ENCODE data around the gene MAP2K3. TPM values are rescaled to one million over a fixed set of nuclear protein-coding genes. Genes with fewer than 3 reads are reported as not detected.

Gene MAP2K3
- total and polyA plus RNA-seq, 2 of the 4 experiments (the other 2 are of a cell fraction) = 23.5 to 82.2 TPM

DNA sequence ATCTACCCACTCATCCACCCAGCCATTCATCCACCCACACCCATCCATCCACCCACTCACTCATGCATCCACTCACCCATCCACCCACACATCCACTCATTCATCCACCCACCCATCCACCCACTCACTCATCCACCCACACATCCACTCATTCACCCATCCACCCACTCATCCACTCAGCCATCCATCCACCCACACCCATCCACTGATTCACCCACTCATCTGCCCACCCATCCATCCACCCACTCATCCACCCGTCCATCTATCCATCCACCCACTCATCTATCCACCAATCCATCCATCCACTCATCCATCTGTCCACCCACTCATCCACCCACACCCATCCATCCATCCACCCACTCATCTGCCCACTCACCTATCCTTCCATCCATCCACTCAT, 48.6 kb upstream of the MAP2K3 start (continued):
- TF ChIP-seq, protein P1, sequence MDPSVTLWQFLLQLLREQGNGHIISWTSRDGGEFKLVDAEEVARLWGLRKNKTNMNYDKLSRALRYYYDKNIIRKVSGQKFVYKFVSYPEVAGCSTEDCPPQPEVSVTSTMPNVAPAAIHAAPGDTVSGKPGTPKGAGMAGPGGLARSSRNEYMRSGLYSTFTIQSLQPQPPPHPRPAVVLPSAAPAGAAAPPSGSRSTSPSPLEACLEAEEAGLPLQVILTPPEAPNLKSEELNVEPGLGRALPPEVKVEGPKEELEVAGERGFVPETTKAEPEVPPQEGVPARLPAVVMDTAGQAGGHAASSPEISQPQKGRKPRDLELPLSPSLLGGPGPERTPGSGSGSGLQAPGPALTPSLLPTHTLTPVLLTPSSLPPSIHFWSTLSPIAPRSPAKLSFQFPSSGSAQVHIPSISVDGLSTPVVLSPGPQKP (IDR thresholded peaks at IDR 0.05; ENCODE audit: borderline replicate concordance, low read depth, low read length) = no peak
- TF ChIP-seq RAD21 (IDR thresholded peaks at IDR 0.05; ENCODE audit: low read length) (no peak), BHLHE40 (IDR thresholded peaks at IDR 0.05; ENCODE audit: low read depth, low read length) (no peak), MXI1 (IDR thresholded peaks at IDR 0.05; ENCODE audit: borderline replicate concordance, low read depth, low read length) (no peak), CHD1 (IDR thresholded peaks at IDR 0.05; ENCODE audit: low read depth, low read length) (no peak), RFX5 (IDR thresholded peaks at IDR 0.05; ENCODE audit: low read depth, low read length) (no peak), POLR2A (IDR thresholded peaks at IDR 0.05; ENCODE audit: low read depth, low read length) (no peak)
